ENCODE data around the gene ATP6V1G1.
"Not testable (repeated sequence)": the region's sequence is repeated elsewhere in the genome, so short reads cannot be mapped to it uniquely, and the experiment has no call there.

The ATP6V1G1 gene

GRCh38 chr9:114580609-114581193 is 6.9 kb upstream of the ATP6V1G1 start:
- no peak for DNase-seq

GRCh38 chr9:114583371-114584155 is 4.0 kb upstream of the ATP6V1G1 start:
- no peak for DNase-seq

DNA sequence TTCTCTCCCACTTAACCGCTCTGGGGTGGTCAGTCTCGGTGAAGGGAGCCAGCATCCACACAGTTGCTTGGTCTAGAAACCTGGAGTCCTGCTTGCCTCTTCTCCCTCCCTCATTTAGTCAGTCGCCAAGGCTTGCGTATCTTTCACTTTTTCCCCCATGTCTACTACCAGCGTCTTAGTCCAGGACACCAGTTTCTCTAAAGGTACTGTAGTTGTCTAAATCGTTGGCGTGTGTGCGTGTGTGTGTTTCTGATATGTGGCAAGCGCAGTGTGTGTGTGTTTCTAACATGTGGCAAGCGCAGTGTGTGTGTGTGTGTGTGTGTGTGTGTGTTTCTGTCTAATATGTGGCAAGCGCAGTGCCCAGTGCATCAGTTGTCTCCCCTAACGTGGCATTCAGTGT is 641 bp downstream of the ATP6V1G1 start:
- DNase-seq, result peak; percentile 59

DNA sequence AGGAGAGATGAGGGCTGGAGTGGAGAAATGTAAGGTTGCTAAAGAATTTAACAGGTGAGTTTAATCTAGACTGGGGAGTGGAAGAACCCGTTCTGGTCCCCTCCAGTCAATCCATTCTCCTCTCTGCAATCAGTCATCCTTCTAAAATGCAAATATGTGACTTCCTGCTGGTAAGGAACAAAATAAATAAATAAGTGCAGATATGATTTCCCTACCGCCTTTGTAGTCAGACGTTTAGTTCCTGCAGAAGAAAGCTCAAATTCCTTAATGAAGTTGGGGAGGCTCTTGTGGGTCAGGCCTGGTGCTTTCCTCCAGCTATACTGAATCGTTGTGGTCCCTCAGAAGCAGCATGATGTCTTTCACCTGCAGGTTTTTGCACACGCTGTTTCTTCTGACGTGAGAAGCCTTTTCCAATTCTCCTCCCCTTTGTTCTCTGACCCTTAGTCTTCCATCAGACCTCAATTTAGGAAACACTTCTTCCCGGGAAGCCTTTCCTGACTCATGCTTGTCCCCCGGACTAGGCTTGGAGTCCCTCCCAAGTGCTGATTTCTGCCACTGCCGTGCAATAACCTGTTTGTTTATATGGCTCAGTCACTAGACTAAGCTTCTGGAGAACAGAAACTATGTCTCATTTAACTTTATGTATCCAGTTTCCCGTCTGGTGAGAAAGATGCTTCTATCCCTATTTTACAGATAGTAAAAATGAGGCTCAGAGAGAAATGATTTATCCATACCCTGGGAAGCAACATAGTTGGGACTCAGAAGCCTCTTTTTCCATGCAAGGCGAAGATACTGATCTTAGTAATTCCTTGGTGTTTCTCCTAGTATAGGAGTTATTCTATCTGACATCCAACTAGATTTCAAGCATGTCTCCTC is 1.3 kb downstream of the ATP6V1G1 start:
- DNase-seq, result no peak

- no peak for DNase-seq
These were observed 2.8 kb downstream of the ATP6V1G1 start for GRCh38 chr9:114590328-114590727.

DNA sequence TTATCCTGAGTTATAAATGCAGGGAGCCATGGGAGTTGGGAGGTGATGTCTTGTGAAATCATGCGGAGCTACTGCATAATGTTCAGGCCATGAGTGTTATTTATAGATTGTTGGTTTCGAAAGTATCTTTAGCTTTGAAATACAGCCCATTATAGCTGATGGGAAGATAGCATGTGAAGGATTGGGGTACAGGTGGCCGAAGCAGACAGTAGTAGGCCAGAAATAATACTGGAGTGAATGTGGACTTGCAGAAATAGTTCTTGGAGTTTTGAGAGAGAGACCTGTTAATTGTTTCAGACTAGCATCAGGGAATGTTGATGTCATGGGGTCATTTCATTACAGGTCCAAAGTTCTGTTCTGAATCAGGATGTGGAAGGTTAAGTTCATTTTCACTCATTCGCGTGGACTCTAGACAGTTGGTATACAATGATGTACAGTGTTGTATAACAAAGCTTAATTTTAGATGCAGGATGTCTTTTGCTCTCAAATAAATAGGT is 3.8 kb downstream of the ATP6V1G1 start:
- no peak for DNase-seq

GRCh38 chr9:114591849-114592248 is 4.3 kb downstream of the ATP6V1G1 start:
- DNase-seq, result no peak

DNA sequence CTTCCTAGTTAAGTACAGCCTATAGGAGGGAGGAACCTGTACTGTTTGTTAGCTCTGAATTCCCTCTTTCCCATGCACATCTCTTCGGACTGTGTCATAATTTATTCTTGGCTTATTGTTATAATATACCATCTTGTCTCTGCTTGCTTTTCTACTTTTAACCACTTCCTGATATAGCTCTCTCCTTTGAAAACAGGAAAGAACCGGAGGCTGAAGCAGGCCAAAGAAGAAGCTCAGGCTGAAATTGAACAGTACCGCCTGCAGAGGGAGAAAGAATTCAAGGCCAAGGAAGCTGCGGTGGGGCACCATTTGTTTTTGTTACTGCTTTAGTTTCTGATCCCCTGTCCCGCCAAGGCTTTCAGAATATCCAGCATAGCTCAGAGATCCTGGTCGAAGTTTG is 4.8 kb downstream of the ATP6V1G1 start:
- DNase-seq, result no peak

- no peak for DNase-seq
These were observed 6.6 kb downstream of the ATP6V1G1 start for GRCh38 chr9:114594136-114594535.

DNA sequence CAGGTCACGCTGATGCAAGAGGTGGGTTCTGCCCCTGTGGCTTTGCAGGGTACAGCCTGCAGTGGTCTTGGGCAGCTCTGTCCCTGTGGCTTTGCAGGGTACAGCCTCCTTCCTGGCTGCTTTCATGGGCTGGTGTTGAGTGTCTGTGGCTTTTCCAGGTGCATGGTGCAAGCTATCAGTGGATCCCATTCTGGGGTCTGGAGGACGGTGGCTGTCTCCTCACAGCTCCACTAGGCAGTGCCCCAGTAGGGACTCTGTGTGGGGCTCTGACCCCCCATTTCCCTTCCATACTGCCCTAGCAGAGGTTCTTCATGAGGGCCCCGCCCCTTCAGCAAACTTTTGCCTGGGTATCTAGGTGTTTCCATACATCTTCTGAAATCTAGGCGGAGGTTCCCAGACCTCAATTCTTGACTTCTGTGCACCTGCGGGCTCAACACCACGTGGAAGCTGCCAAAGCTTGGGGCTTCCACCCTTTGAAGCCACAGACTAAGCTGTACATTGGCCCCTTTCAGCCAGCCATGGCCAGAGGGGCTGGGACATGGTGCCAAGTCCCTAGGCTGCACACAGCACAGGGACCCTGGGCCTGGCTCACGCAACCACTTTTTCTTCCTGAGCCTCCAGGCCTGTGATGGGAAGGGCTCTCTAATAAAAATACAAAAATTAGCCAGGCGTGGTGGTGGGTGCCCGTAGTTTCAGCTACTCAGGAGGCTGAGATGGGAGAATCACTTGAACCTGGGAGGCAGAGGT is 13.1 kb downstream of the ATP6V1G1 start:
- DNase-seq, result not testable (repeated sequence)

- not testable (repeated sequence) for DNase-seq
These were observed 14.2 kb downstream of the ATP6V1G1 start for GRCh38 chr9:114601787-114602186.

GRCh38 chr9:114602620-114603019 is 15.1 kb downstream of the ATP6V1G1 start:
- DNase-seq, result no peak

GRCh38 chr9:114603248-114603647 is 15.7 kb downstream of the ATP6V1G1 start:
- no peak for DNase-seq

GRCh38 chr9:114604989-114605388 is 17.4 kb downstream of the ATP6V1G1 start:
- no peak for DNase-seq

- no peak for DNase-seq
These were observed 18.5 kb downstream of the ATP6V1G1 start for GRCh38 chr9:114606068-114606467.

DNA sequence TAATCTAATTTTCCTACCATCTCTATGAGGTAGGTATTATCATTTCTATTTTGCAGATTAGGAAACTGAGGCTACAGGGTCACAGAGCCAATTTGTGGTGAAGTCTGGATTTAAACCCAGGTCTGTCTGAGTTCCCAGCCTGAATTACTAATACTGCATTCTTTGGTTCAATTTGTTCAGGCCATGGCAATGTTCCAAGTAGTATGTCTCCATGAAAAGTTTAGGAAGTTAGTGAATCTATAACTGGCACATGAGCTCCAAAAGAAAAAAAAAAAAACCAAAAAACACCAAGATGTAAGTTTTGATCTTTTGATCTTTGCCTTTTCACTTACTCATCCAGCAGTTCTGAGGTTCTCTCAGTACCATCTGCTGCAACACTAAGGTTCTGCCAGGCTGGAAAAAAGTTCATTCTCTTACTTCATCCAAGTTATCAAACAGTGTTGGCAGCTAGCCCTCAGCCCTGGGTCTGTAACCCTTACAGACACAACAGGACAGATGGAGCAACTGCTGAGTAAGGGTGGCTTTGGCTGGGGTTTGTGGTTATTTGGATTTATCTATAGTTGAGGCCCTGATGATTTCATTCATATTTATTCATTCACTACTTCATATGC is 19.1 kb downstream of the ATP6V1G1 start:
- no peak for DNase-seq

DNA sequence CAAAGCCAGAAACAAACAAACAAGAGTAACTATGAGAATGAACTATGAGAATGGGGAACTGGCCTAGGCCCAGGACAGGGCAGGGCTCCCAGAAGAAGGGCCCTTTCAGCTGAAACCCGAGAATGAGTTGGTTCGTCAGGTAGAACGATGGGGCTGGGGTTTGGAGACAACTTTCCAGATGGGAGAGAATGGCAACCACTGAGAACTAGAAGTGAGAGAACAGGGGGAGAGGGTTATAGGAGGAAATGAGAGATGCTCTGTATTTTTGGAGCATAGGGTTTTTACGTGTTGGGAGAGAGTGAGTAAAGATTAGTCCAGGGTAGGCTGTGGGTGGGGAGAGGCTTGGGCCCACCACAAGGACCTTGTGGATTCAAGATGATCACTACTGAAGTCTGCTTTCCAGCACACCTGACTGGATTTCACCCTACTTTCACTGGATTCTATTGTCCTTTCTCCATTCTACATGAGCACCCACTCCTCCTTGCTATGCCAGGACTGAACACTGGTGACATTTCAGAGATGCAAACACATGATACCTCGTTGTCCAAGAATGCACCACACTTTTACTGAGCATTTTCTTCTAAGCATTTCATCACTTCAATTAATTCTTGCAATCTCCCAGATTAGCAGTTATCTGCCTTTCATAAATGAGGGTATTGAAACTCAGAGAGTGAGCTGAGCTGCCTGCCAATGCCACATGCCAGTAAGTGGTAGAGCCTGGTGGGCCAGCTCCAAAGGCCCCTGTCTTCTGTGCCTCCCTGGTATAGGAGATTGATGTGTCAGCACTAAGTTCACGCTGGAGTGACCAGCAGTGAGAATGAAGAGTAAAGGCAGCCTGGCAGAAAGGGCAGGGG is 20.3 kb downstream of the ATP6V1G1 start:
- DNase-seq, result no peak

DNA sequence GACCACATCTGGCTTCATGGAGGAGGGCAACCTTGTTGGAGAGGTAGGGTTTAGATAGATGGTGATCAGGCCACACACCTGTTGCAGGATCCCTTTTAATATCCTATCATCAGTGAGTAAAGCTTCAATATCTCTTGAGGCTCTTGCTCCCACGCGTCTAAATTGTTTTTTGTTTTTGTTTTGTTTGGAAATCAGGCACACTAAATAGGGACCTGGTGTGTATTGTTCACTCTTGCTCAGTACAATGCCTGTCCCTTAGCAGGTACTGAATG is 20.9 kb downstream of the ATP6V1G1 start:
- no peak for DNase-seq

GRCh38 chr9:114611516-114612271 is 24.1 kb downstream of the ATP6V1G1 start:
- peak; percentile 76 for DNase-seq

DNA sequence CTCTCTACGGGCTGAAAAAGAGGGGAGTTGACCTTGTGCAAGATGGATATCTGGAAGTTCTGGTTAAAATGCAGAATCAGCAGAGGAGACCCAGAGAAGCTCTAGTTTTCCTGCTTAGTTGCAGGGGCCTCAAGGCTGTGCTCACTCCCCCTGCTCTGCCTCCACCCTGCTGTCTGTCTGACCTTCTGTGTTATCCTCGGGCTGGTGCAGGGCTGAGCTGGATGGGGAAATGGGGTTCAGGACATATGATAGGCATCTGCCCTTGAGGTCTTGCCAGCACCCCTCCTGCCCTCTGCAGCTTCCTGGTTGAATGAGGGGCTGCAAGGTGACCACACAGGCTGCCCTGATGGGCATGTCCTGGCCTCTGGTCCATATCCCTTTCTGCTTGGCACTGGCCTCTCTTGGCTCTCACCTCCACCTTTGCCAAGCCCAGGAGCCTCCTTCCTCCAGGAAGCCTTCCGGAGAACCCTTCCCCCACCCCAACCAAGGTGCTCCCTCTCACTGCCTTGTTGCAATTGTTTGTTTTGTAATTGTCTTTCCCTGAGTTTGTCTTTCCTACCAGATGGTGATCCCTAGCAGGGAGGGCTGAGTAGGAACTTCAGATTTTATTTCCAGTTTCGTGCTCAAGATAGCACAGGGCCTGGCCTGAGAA is 24.8 kb downstream of the ATP6V1G1 start:
- DNase-seq, result no peak

All from activated CD8-positive, alpha-beta memory T cell treated with anti-CD3 and anti-CD28 coated beads, Interleukin-2, amount 50 U/mL, for 48 hours (primary cell).